DMS114 treated with DMSO at 0.1 percent for 48 hours (cell line): ENCODE data around the gene ADGRL2.

Source experiments
- DNase-seq: peaks from one replicate; lab custom pipeline; 2025; ENCODE audit not compliant: unreplicated experiment; lab: John Stamatoyannopoulos, UW

The ADGRL2 gene

DNA sequence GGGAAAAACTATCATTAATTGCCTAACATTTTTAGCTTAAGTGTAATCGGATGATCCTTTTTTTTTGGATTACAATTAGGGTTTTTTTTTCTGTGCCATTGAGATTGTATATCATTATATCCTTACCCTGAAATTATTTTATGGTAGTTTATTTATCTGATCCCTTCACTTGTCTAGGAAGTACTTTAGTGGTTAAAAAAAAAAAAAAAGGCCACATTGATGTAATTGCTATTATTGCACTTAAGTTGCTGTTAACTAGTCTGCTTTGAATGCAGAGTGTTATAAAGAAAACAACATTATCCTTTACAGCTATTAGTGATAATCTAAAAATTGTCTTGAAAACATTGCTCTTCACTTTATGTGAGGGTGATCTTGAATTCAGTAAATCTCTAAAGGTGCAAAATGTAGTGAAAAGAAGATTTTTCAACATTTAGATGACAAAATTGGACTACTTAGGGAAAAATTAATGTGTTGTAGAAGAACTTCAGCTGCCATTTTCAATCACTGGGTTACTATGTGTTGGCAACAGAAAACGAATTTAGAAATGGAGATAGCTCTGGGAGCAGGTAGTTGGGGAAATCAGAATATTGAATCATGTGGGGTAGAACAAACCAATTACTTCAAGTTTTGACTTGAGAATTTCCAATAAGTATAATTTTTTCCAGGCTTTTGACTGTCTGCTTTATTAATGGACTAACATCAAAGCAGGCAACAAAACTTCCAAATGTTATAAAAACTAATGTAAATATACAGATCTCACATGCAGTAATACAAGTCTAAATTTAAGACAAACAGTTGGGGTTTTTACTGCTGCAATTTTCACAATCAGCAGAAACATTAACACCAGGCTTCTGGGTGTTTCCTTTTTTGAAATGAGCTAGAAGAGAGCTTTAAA lies 5.0 kb downstream of the ADGRL2 start:
- DNase-seq = peak; percentile 63

GRCh38 chr1:81806432-81806770 lies 5.7 kb downstream of the ADGRL2 start:
- no peak for DNase-seq

- DNase-seq = peak; percentile 61
Observed at GRCh38 chr1:81808760-81809159, 8.0 kb downstream of the ADGRL2 start.

DNA sequence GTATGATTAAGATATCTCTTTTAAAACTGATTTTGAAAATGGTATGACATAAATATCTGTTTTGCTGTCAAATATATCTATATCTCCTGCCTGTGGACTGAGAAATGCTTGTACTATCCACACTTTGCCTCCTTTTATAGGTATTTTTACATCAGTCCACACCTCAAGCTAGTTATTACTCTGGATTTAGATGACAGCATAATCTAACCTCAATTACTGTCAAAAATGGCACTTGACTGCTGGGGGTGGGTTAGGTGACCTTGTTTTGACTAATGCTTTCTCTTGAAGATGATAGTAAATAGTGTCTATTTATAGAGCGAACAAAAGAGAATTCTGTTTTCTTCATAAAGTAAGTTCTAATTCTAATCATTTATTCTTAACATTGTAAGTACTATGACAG lies 9.1 kb downstream of the ADGRL2 start:
- no peak for DNase-seq

- DNase-seq = no peak
Observed at GRCh38 chr1:81811757-81812371, 11.1 kb downstream of the ADGRL2 start.

DNA sequence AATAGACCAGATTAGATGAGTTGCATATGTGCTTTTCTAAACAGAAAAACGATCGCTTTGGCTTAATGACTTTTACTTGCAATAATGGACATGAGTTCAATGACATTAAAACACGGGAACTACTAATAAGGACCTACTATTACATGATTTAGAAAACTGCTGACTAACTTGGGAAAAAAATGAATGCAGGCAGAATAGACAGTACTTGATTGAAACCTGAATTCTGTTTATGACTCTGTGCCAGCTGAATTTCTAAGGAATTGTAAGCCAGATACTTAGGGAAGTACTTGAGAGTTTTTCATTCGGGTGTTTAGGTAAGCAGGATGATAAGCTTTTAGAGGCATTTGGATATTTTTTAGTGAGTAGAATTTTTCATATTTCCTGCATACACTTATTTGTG lies 12.0 kb downstream of the ADGRL2 start:
- DNase-seq = no peak

GRCh38 chr1:81813691-81814090 lies 13.0 kb downstream of the ADGRL2 start:
- no peak for DNase-seq

- no peak for DNase-seq
Observed at GRCh38 chr1:81819613-81820012, 18.9 kb downstream of the ADGRL2 start.

DNA sequence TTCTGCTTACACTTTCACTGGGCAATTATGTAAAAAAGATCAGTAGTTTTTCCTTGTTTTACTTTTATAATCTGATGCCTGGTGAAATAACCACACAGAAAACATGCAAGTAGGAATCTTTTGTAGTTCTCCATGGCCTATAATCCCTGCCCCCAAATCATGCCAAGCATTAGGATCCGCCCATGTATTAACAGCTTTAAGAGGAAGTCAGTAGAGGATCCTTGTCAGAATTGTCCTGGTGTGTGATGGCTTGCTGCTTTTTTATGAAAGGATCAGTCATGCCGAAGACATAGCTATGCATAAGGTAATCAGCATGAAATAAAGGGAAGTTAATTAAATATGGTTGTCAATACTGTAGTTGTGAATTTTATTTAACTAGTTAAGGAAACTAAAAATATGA lies 20.0 kb downstream of the ADGRL2 start:
- no peak for DNase-seq

DNA sequence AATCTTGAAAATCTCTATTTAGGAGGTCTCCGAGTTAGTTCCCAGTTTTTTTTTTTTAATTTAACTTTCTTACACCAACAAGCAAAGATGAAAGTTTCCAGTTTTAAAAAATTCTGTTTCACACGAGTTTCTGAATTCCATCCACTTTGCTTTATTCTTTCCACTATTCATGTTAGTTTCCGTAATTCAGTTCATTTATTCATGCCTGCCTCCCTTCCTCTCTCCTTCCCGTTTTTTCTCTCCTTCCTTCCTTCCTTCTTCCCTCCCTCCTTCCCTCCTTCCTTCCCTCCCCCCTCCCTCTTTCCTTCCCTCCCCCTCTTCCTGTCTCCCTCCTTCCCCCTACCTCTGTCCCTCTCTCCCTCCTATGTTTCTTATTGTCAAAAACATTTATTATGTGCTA lies 22.3 kb downstream of the ADGRL2 start:
- no peak for DNase-seq

DNA sequence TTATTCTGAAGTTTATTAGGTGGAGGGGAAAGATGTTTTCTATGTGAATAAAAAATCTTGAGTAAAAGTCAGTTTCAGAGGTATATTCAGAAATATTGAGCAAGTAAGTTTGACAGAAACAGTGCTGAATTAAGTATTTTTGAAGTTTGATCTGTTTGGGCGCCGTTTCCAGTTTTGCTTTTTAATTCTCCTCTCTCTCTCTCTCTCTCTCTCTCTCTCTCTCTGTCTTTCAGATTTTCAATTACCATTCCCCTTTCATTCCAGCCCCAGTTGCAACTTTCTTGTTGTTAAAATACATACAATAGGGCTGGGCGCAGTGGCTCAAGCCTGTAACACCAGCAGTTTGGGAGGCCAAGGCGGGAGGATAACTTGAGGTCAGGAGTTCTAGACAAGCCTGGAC lies 24.0 kb downstream of the ADGRL2 start:
- DNase-seq = no peak

DNA sequence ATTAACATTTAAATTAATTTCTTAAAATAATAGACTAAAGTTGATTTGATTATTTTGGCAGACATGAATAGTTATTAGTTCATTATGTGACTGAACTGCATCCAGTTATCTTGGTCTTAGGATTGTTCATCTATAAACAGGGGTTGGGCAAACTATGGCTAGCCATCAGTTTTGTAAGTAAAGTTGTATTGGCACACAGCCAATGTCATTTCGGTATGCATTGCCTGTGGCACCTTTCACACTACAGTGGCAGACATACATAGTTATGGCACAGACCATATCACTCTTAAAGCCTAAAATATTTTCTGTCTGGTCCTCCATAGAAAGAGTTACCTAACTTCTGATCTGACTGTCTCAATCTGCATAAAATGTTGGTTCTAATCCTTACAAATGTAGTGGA lies 27.2 kb downstream of the ADGRL2 start:
- DNase-seq = no peak

DNA sequence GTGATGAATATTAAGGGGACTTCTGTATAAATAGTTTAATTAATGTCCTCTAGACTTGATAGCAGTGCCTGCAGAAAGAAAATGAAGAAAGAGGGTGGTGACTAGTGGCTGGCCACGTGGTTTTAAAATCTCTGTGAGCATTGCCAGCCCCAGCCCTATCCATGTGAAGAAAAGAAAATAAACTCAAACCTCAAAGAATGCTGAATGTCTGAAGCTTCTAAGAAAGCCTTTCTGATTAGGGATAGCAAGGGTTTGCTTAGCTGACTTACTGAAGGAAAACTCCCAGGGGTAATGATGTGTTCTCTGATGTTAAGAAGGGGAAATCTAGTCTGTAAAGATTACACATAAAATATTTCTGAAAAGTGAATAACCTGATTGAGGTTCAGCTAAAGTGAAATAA lies 31.8 kb downstream of the ADGRL2 start:
- peak; percentile 28 for DNase-seq

DNA sequence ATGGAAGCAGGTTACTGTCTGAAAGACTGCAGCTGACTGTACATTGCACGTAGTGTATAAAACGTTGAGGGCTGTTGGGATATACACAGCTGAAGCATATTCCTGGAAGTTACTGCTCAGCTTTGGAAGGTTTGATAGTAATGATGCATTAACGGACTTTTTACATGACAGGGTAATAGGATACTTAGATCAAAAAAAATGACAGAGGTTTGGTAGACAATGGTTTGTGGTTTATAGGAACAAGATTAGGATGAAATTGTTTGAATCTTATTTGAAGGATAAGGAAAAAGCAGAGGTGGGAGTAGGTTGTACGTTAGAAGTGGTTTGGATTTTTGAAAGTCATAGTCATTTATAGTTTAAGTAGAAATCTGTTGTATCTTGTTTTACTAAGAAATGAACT lies 33.0 kb downstream of the ADGRL2 start:
- no peak for DNase-seq

GRCh38 chr1:81834268-81834667 lies 33.5 kb downstream of the ADGRL2 start:
- no peak for DNase-seq

DNA sequence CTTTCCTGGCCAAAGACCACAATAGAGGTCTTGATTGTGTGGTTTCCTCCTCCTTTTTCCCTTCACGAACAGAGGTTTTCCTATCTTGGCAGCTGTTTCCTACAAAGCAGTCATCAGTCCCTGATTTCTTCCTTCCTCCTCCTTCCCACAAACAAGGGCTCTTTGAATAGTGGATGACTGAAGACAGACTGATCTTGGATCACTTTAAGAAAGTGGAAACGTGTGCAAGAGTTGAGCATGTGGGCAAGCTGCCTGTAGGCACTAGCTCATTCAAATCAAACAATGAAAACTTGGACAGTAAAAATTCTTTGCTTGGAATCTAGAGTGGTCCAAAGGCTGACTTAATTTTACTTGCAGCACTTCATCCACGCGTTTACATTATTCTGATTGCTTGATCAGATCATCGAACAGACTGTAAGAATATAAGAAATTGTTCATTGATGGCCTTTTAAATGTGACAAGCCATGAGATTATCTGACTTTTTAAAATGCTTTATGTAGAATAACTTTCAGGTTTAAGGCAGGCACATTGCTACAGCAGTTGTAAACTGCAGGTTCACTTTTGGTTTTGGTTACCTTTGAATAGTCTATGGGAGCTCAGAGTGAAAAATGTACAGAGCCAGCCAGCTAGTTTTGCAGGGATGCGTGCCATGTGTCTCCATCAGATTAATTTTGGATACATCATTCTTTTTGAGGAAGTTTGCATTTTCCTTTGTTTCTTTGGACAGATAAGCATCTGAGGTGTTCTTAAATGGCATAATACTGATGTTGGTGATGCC lies 34.4 kb downstream of the ADGRL2 start:
- DNase-seq = peak; percentile 23

DNA sequence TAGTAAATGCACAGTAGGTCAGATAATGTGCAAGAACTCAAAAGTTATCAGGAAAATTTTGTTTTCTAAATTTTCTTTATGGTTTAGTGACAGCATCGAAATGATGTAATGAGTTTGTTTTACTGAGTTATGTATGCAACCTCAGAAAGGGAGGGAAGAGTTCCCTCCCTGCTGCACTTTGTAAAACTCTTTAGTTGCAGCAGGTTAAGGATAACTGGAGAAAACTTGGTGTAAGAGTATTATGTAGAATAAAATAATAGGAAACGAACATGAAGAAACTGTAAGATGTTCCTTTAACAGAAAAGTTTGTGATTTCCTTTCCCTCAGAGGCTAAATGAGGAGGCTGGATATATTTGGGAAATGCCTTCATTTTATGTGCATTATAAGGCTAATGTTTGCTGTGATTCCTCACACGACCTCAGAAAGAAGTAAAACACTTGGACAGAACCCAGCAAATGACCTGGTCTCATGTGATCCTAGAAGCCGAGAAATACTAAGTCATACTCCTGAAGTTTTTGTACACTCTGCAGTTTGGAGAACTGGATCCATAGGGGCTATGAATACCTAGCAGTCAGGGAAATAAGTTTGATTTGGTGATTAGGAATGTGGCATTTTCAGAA lies 35.4 kb downstream of the ADGRL2 start:
- DNase-seq = peak; percentile 23

DNA sequence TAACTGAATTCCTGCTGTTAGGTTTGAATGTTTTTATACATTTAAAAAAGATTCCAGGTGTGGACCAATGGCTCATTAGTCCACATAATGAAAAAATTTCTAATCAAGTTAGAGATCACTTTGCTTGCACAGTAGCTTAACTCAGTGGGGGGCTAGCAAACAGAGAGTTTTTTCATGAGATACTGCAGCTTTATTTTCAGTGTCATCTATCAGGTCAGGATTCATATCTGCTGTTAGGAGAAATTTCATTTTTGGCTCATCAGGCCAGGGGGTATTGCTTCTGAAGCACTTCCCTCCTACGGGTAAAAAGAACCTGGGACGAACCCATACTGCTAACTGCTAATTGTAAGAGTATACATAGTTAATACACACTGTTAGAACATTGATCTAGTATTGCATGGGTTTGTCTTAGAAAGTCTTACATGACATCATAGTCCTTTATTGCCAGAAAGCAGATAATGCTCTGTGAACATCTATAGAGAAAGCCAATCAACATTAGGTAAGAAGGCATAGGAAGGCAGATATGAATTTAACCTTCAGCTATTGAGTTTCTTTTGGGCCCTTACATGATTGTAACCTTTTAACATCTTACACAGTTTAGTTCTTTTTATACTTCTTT lies 38.0 kb downstream of the ADGRL2 start:
- DNase-seq = no peak

DNA sequence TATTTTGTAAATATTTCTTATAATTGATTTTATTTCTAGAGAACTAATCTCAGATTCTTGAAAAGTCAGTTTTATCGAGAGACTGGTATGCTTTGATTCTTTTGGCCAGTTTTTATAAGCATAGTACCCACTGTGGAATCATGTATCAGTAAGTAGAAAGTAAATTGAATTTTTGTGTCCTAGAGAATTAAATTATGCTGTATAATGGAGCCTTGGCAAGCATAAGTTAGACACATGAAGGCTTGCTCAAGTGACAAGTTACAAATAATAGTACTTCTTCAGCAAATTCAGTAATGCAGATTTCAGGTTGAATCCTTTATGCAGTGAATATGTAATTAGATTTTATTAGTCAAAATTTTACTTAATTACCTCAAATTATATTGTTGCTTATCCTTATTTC lies 40.1 kb downstream of the ADGRL2 start:
- DNase-seq = no peak

GRCh38 chr1:81841795-81842194 lies 41.1 kb downstream of the ADGRL2 start:
- DNase-seq = no peak

- DNase-seq = no peak
Observed at GRCh38 chr1:81844477-81844876, 43.7 kb downstream of the ADGRL2 start.
